ENCODE results near the gene SEMA3A.
"Not testable (repeated sequence)": the region's sequence is repeated elsewhere in the genome, so short reads cannot be mapped to it uniquely, and the experiment has no call there.

The SEMA3A gene

GRCh38 chr7:84108787-84109186 lies 85.8 kb downstream of the SEMA3A start:
- DNase-seq (ENCODE audit: low spot score): no peak

GRCh38 chr7:84108119-84108518 lies 86.5 kb downstream of the SEMA3A start:
- DNase-seq (ENCODE audit: low spot score): no peak

- no peak for DNase-seq (ENCODE audit: low spot score)
Measured at GRCh38 chr7:84107259-84107658, 87.3 kb downstream of the SEMA3A start.

GRCh38 chr7:84106291-84106690 lies 88.3 kb downstream of the SEMA3A start:
- no peak for DNase-seq (ENCODE audit: low spot score)

GRCh38 chr7:84105586-84105985 lies 89.0 kb downstream of the SEMA3A start:
- DNase-seq (ENCODE audit: low spot score): no peak

- no peak for DNase-seq (ENCODE audit: low spot score)
Measured at GRCh38 chr7:84104826-84105225, 89.8 kb downstream of the SEMA3A start.

GRCh38 chr7:84102213-84102612 lies 92.4 kb downstream of the SEMA3A start:
- no peak for DNase-seq (ENCODE audit: low spot score)

- DNase-seq (ENCODE audit: low spot score): no peak
Measured at GRCh38 chr7:84100866-84101265, 93.7 kb downstream of the SEMA3A start.

- DNase-seq (ENCODE audit: low spot score): no peak
Measured at GRCh38 chr7:84095971-84096370, 98.6 kb downstream of the SEMA3A start.

GRCh38 chr7:84092207-84092606 lies 102.4 kb downstream of the SEMA3A start:
- no peak for DNase-seq (ENCODE audit: low spot score)

- DNase-seq (ENCODE audit: low spot score): no peak
Measured at GRCh38 chr7:84091318-84091717, 103.3 kb downstream of the SEMA3A start.

GRCh38 chr7:84088802-84089201 lies 105.8 kb downstream of the SEMA3A start:
- no peak for DNase-seq (ENCODE audit: low spot score)

GRCh38 chr7:84085998-84086397 lies 108.6 kb downstream of the SEMA3A start:
- no peak for DNase-seq (ENCODE audit: low spot score)

GRCh38 chr7:84085147-84085546 lies 109.4 kb downstream of the SEMA3A start:
- no peak for DNase-seq (ENCODE audit: low spot score)

GRCh38 chr7:84083846-84084245 lies 110.7 kb downstream of the SEMA3A start:
- no peak for DNase-seq (ENCODE audit: low spot score)

GRCh38 chr7:84081973-84082522 lies 112.5 kb downstream of the SEMA3A start:
- no peak for DNase-seq (ENCODE audit: low spot score)

GRCh38 chr7:84077336-84077735 lies 117.3 kb downstream of the SEMA3A start:
- no peak for DNase-seq (ENCODE audit: low spot score)

- no peak for DNase-seq (ENCODE audit: low spot score)
Measured at GRCh38 chr7:84076219-84076618, 118.4 kb downstream of the SEMA3A start.

GRCh38 chr7:84073186-84073875 lies 121.3 kb downstream of the SEMA3A start:
- DNase-seq (ENCODE audit: low spot score): no peak

- no peak for DNase-seq (ENCODE audit: low spot score)
Measured at GRCh38 chr7:84070770-84071169, 123.8 kb downstream of the SEMA3A start.

GRCh38 chr7:84069999-84070500 lies 124.5 kb downstream of the SEMA3A start:
- DNase-seq (ENCODE audit: low spot score): no peak

GRCh38 chr7:84069033-84069432 lies 125.6 kb downstream of the SEMA3A start:
- no peak for DNase-seq (ENCODE audit: low spot score)

GRCh38 chr7:84062489-84062901 lies 132.1 kb downstream of the SEMA3A start:
- DNase-seq (ENCODE audit: low spot score): not testable (repeated sequence)

GRCh38 chr7:84060760-84061261 lies 133.8 kb downstream of the SEMA3A start:
- no peak for DNase-seq (ENCODE audit: low spot score)

All from left forelimb (tissue), 1 donor.